H1 (cell line): ENCODE results near the gene ZNF644. TPM values are rescaled to one million over a fixed set of nuclear protein-coding genes. Genes with fewer than 3 reads are reported as not detected.

ENCODE experiments used
- CTCF ChIA-PET: fragments of 300-600 bp; sonication (Branson Sonifier 250); formaldehyde crosslinking; loops from one replicate; lab custom pipeline; 2021; ENCODE audit not compliant: partially characterized antibody; lab: Charles Lee
- POLR2A ChIA-PET: fragments of 300-600 bp; sonication (Branson Sonifier 250); formaldehyde crosslinking; loops from one replicate; lab custom pipeline; 2021; ENCODE audit warnings: inconsistent platforms; ENCODE audit not compliant: partially characterized antibody; lab: Charles Lee
- DNase-seq, 2 experiments: peaks; one replicate each; pipeline versions ENCODE4 v3.0.0 to v3.0.0-alpha.2; 2010 to 2022; ENCODE audit warnings: low spot score in 2 of 2, low read depth in 1 of 2, mixed read lengths in 1 of 2
- FAIRE-seq: peaks from 2 replicates; lab custom pipeline; 2011; peaks lifted over from hg19 to GRCh38; lab: Jason Lieb, UNC
- H2AFZ ChIP-seq: 2 replicates; pipeline ENCODE4 v1.8.1; 2012; ENCODE audit warnings: low read length, inconsistent platforms
- H2AK5ac ChIP-seq: 2 replicates; pipeline ENCODE4 v1.6.1; 2013; ENCODE audit warnings: low read depth, low read length
- H2BK120ac ChIP-seq: replicated peaks from 2 replicates; pipeline ENCODE3; 2013; ENCODE audit warnings: low read depth, low read length, inconsistent platforms
- H2BK12ac ChIP-seq: 2 replicates; pipeline ENCODE4 v1.6.1; 2013; ENCODE audit warnings: low read depth, low read length
- H2BK15ac ChIP-seq: 2 replicates; pipeline ENCODE4 v1.6.1; 2013; ENCODE audit warnings: low read length
- H2BK20ac ChIP-seq: 2 replicates; pipeline ENCODE4 v1.6.1; 2013; ENCODE audit warnings: low read length
- H2BK5ac ChIP-seq: 2 replicates; pipeline ENCODE4 v1.6.1; 2013; ENCODE audit warnings: low read depth, low read length
- H3K14ac ChIP-seq: 2 replicates; pipeline ENCODE4 v1.6.1; 2013; ENCODE audit warnings: inconsistent platforms; ENCODE audit not compliant: insufficient read length
- H3K18ac ChIP-seq: 2 replicates; pipeline ENCODE4 v1.6.1; 2013; ENCODE audit warnings: low read length; ENCODE audit errors: extremely low read depth
- H3K23ac ChIP-seq: 2 replicates; pipeline ENCODE4 v1.6.1; 2013; ENCODE audit warnings: inconsistent platforms; ENCODE audit not compliant: insufficient read length
- H3K23me2 ChIP-seq: 2 replicates; pipeline ENCODE4 v1.6.1; 2013; ENCODE audit warnings: low read depth, low read length
- H3K27ac ChIP-seq: 2 replicates; pipeline ENCODE4 v1.6.1; 2011; ENCODE audit warnings: low read depth, low read length, inconsistent platforms
- H3K27me3 ChIP-seq, 4 experiments: replicated peaks in 1 of 4; 1 replicate in 1 of 4; 2 replicates in 3 of 4; pipeline versions ENCODE4 v1.6.1 to v1.8.1; 2011 to 2013; ENCODE audit warnings: low read length in 3 of 4, mild to moderate bottlenecking in 3 of 4, inconsistent platforms in 2 of 4, mixed read lengths in 2 of 4, moderate library complexity in 1 of 4; ENCODE audit not compliant: control insufficient read depth in 3 of 4, insufficient read depth in 3 of 4; ENCODE audit errors: extremely low read depth in 1 of 4
- H3K36me3 ChIP-seq, 4 experiments: 2 replicates each; pipeline versions ENCODE4 v1.6.1 to v1.8.1; 2011 to 2013; ENCODE audit warnings: mild to moderate bottlenecking in 4 of 4, low read length in 3 of 4, moderate library complexity in 2 of 4, control low read depth in 1 of 4, inconsistent platforms in 1 of 4; ENCODE audit not compliant: insufficient read depth in 4 of 4, control insufficient read depth in 2 of 4
- H3K4ac ChIP-seq: replicated peaks from 2 replicates; pipeline ENCODE3; 2013; ENCODE audit warnings: low read length, low read depth, mixed read lengths, inconsistent platforms; ENCODE audit not compliant: insufficient read length
- H3K4me1 ChIP-seq, 4 experiments: replicated peaks in 1 of 4; 1 replicate in 1 of 4; 2 replicates in 3 of 4; pipeline versions ENCODE4 v1.6.1 to v1.8.1; 2011 to 2013; ENCODE audit warnings: low read length in 3 of 4, inconsistent platforms in 2 of 4, mixed read lengths in 1 of 4; ENCODE audit not compliant: insufficient read depth in 4 of 4, control insufficient read depth in 3 of 4
- H3K4me2 ChIP-seq, 2 experiments: 2 replicates each; pipeline versions ENCODE4 v1.6.1 to v1.8.1; 2011 to 2013; ENCODE audit warnings: low read depth in 2 of 2, low read length in 2 of 2, control low read depth in 1 of 2, inconsistent platforms in 1 of 2, mild to moderate bottlenecking in 1 of 2; ENCODE audit not compliant: insufficient read depth in 1 of 2
- H3K4me3 ChIP-seq, 4 experiments: fragments of 200-600, 300-600 bp in 1 of 4; sonication (generic), shearing (Covaris generic), sonication (Bioruptor Twin) in 1 of 4; 2 replicates each; pipeline versions ENCODE4 v1.5.1 to v1.8.1; 2011 to 2016; ENCODE audit warnings: low read length in 4 of 4, low read depth in 3 of 4, control low read depth in 2 of 4, inconsistent platforms in 2 of 4, mild to moderate bottlenecking in 2 of 4, mixed read lengths in 1 of 4, moderate library complexity in 1 of 4; ENCODE audit not compliant: insufficient read depth in 2 of 4; ENCODE audit errors: extremely low read depth in 1 of 4
- H3K56ac ChIP-seq: replicated peaks from 2 replicates; pipeline ENCODE3; 2013; ENCODE audit warnings: low read depth, mild to moderate bottlenecking, mixed read lengths, low read length, inconsistent platforms; ENCODE audit not compliant: insufficient read length
- H3K79me1 ChIP-seq: 2 replicates; pipeline ENCODE4 v1.6.1; 2013; ENCODE audit warnings: low read depth, low read length, control low read depth
- H3K79me2 ChIP-seq, 2 experiments: 2 replicates each; pipeline versions ENCODE4 v1.6.1 to v1.8.1; 2012 to 2013; ENCODE audit warnings: low read length in 2 of 2, mild to moderate bottlenecking in 2 of 2, inconsistent platforms in 1 of 2; ENCODE audit not compliant: insufficient read depth in 2 of 2, control insufficient read depth in 1 of 2
- H3K9ac ChIP-seq, 4 experiments: replicated peaks in 1 of 4; 1 replicate in 1 of 4; 2 replicates in 3 of 4; pipeline versions ENCODE4 v1.6.1 to v1.8.1; 2011 to 2013; ENCODE audit warnings: low read depth in 3 of 4, low read length in 3 of 4, control low read depth in 2 of 4, mild to moderate bottlenecking in 2 of 4, moderate library complexity in 2 of 4, inconsistent platforms in 1 of 4; ENCODE audit errors: extremely low read depth in 1 of 4
- H3K9me3 ChIP-seq, 2 experiments: 2 replicates each; pipeline versions ENCODE4 v1.6.1 to v1.8.1; 2012 to 2013; ENCODE audit warnings: mild to moderate bottlenecking in 2 of 2, moderate library complexity in 2 of 2, control low read depth in 1 of 2, inconsistent platforms in 1 of 2, low read depth in 1 of 2, low read length in 1 of 2, mixed read lengths in 1 of 2; ENCODE audit not compliant: insufficient read depth in 2 of 2
- H4K20me1 ChIP-seq, 2 experiments: replicated peaks in 1 of 2; 2 replicates each; pipeline versions ENCODE3 to v1.8.1; 2011 to 2013; ENCODE audit warnings: inconsistent platforms in 2 of 2, low read length in 2 of 2, mild to moderate bottlenecking in 1 of 2; ENCODE audit not compliant: insufficient read depth in 2 of 2, control insufficient read depth in 1 of 2
- H4K5ac ChIP-seq: 2 replicates; pipeline ENCODE4 v1.6.1; 2013; ENCODE audit warnings: low read length, low read depth, mixed read lengths, inconsistent platforms; ENCODE audit not compliant: insufficient read length
- H4K8ac ChIP-seq: 2 replicates; pipeline ENCODE4 v1.8.0; 2013; ENCODE audit warnings: mild to moderate bottlenecking, moderate library complexity, low read length, inconsistent platforms; ENCODE audit not compliant: insufficient read depth; ENCODE audit errors: extremely low read depth
- H4K91ac ChIP-seq: replicated peaks from 2 replicates; pipeline ENCODE3; 2013; ENCODE audit warnings: low read length, mixed read lengths, inconsistent platforms; ENCODE audit not compliant: insufficient read length
- ATF2 ChIP-seq: IDR thresholded peaks from 2 replicates; pipeline ENCODE4 v1.6.1; 2012; ENCODE audit warnings: low read length, inconsistent platforms
- CBX8 ChIP-seq: fragments of 300-800, 300-1000 bp; sonication (generic); IDR thresholded peaks from 2 replicates; pipeline ENCODE4 v1.7.1; 2016; ENCODE audit warnings: low read depth, low read length, borderline replicate concordance
- GABPA ChIP-seq: IDR thresholded peaks from 2 replicates; pipeline ENCODE4 v1.6.1; 2011; ENCODE audit warnings: mild to moderate bottlenecking, low read length, moderate library complexity, borderline replicate concordance; ENCODE audit not compliant: insufficient read depth
- GTF2F1 ChIP-seq: IDR thresholded peaks from 2 replicates; pipeline ENCODE4 v1.6.1; 2012; ENCODE audit warnings: low read depth, low read length, improper control_type of control experiment, borderline replicate concordance
- MAX ChIP-seq: IDR thresholded peaks from 2 replicates; pipeline ENCODE4 v1.6.1; 2012; ENCODE audit warnings: inconsistent platforms
- NRF1 ChIP-seq: IDR thresholded peaks from 2 replicates; pipeline ENCODE4 v1.6.1; 2011; ENCODE audit warnings: mild to moderate bottlenecking, low read depth, low read length, improper control_type of control experiment
- POU5F1 ChIP-seq: IDR thresholded peaks from 2 replicates; pipeline ENCODE4 v1.6.1; 2011; ENCODE audit warnings: low read depth, mild to moderate bottlenecking, low read length, moderate library complexity
- RAD21 ChIP-seq, 2 experiments: IDR thresholded peaks in 1 of 2; conservative IDR thresholded peaks in 1 of 2; 2 replicates each; pipeline ENCODE4 v1.6.1; 2011; ENCODE audit warnings: low read depth in 2 of 2, low read length in 2 of 2, improper control_type of control experiment in 1 of 2, inconsistent platforms in 1 of 2, mild to moderate bottlenecking in 1 of 2, moderate library complexity in 1 of 2
- SUZ12 ChIP-seq: fragments of 200-600 bp; sonication (generic); IDR thresholded peaks from 2 replicates; pipeline ENCODE4 v1.6.1; 2012; ENCODE audit warnings: mild to moderate bottlenecking, inconsistent platforms, low read length, moderate library complexity, mixed read lengths
- TBP ChIP-seq: IDR thresholded peaks from 2 replicates; pipeline ENCODE4 v1.6.1; 2011; ENCODE audit warnings: low read depth, low read length, improper control_type of control experiment
- ZNF274 ChIP-seq: IDR thresholded peaks from 2 replicates; pipeline ENCODE4 v1.7.0; 2012; ENCODE audit warnings: low read length, borderline replicate concordance; ENCODE audit errors: extremely low read depth
- WGBS, 2 experiments: shearing (Covaris generic) in 1 of 2; methylation state at CpG; one replicate each; pipeline versions ENCODE4 v1.1.6 to v1.1.7; 2013 to 2015; ENCODE audit warnings: low lambda C conversion rate in 2 of 2, mixed read lengths in 2 of 2, inconsistent platforms in 1 of 2, low coverage in 1 of 2, missing lambda C conversion rate in 1 of 2; ENCODE audit not compliant: insufficient replicate concordance in 2 of 2, insufficient coverage in 1 of 2, insufficient read length in 1 of 2; ENCODE audit errors: extremely low coverage in 1 of 2, missing lambda C conversion rate in 1 of 2; 5-methylcytosine and 5-hydroxymethylcytosine counted together
- polyA plus RNA-seq, 7 experiments: library from polyadenylated mRNA; depleted of rRNA in 3 of 7; stranded (reverse) in 5 of 7; unstranded in 2 of 7; fragments of >200 nt in 5 of 7; fragments of 200-250 nt in 2 of 7; gene quantifications; 1 replicate in 5 of 7; 2 replicates in 1 of 7; 4 replicates in 1 of 7; pipeline versions ENCODE4 v1.2.1 to v1.2.3, GENCODE V29; 2011 to 2013; ENCODE audit warnings: missing spikeins in 2 of 7, mixed read lengths in 2 of 7
- total RNA-seq: library from RNA; stranded (reverse); fragmentation: NEBNext Ultra II Directional; extraction: Animal tissue kit (Norgen Biotek cat#: 25700); gene quantifications from 2 replicates; pipeline ENCODE4 v1.2.1, GENCODE V29; 2021

Gene ZNF644
- total and polyA plus RNA-seq, 2 of the 8 experiments (the other 6 are each of a cell fraction or from before 2014, with no cell fraction given): 14.5 to 93.5 TPM

GRCh38 chr1:90952906-90953305 lies 68.9 kb downstream of the ZNF644 start:
- Histone ChIP-seq H4K5ac (no peak overlapping the region), H4K91ac (no peak overlapping the region), H2BK5ac (no peak overlapping the region), H3K14ac (no peak overlapping the region), H3K4me1 (peaks cover 0 to 4% (median 0%) of the 10 kb centered on the region in 4 experiments; a peak in 2 of 7 replicates), H3K79me1 (0 out of 2 replicates have a peak, but pooled peaks cover 3% of the 10 kb centered on the region), H3K4me2 (no peak overlapping the region), H3K4ac (no peak overlapping the region), H2BK15ac (no peak overlapping the region), H3K9ac (no peak overlapping the region), H2BK12ac (no peak overlapping the region), H3K4me3 (no peak overlapping the region), H2BK120ac (no peak overlapping the region), H4K8ac (no peak overlapping the region), H3K56ac (no peak overlapping the region), H3K79me2 (peaks cover 0 to 99% of the 10 kb centered on the region in 2 experiments; a peak in 3 of 4 replicates), H4K20me1 (peaks cover 6 to 16% of the 10 kb centered on the region in 2 experiments), H2AK5ac (no peak overlapping the region), H3K27ac (no peak overlapping the region), H3K27me3 (no peaks in the 10 kb centered on the region), H3K23me2 (no peaks in the 10 kb centered on the region), H3K36me3 (peaks cover 0 to 3% (median 1%) of the 10 kb centered on the region in 4 experiments; a peak in 3 of 8 replicates), H3K23ac (no peak overlapping the region), H3K18ac (no peak overlapping the region), H2AFZ (no peak overlapping the region), H3K9me3 (no peaks in the 10 kb centered on the region), H2BK20ac (no peak overlapping the region)
- no peak for DNase-seq
- FAIRE-seq: no peak
- ChIA-PET POLR2A (interaction anchor here (1.6 kb wide), 1 partner anchor 27 kb away, joined by 4 read pairs; no protein-coding TSS in a partner anchor), CTCF (interaction anchor here (1.2 to 1.8 kb wide), 3 partner anchors 8 to 231 kb away, joined by 4 to 7 read pairs (median 5); no protein-coding TSS in a partner anchor)
- 76% methylated on average over 3 of the region's 3 CpGs; no CpG with 5 or more reads in 1 of the 2 experiments for WGBS, 2 experiments
- TF ChIP-seq TBP (no peak), GABPA (no peak), CBX8 (no peak), ATF2 (no peak), GTF2F1 (no peak), POU5F1 (no peak), NRF1 (no peak), SUZ12 (no peak), MAX (no peak), ZNF274 (no peak), RAD21 (IDR thresholded peaks at IDR 0.05 in 1 of 2, conservative IDR thresholded peaks at IDR 0.05 in 1 of 2; ENCODE audit: low read depth in 2 of 2, low read length in 2 of 2) (no peak)
